IMR-90 (cell line): ENCODE results near the gene ACP6. TPM values are rescaled to one million over a fixed set of nuclear protein-coding genes. Genes with fewer than 3 reads are reported as not detected.

Source experiments
- ATAC-seq: fragments of 200-7000 bp; cut with Tn5 transposase; 2 replicates; pipeline ENCODE4 v1.9.1; 2020; ENCODE audit warnings: low read depth, mild to moderate bottlenecking, moderate library complexity
- BruUV-seq: library from RNA; stranded (reverse); fragments of 400-500 nt; replicated peaks from 2 replicates; lab custom pipeline; 2021; lab: Mats Ljungman, UMichigan
- CTCF ChIA-PET: fragments of 300-600 bp; formaldehyde crosslinking; extraction: SDS; loops from one replicate; lab custom pipeline; 2021; ENCODE audit warnings: antibody characterized with exemption; lab: Yijun Ruan, JAX
- POLR2A ChIA-PET: fragments of 300-600 bp; sonication (Branson Sonifier 250); formaldehyde crosslinking; loops from one replicate; lab custom pipeline; 2022; ENCODE audit warnings: antibody characterized with exemption; ENCODE audit not compliant: unreplicated experiment; lab: Charles Lee
- DNase-seq: peaks from one replicate; pipeline ENCODE4 v3.0.0; 2013
- H2AFZ ChIP-seq: replicated peaks from 2 replicates; pipeline ENCODE3; 2013; ENCODE audit warnings: low read length, mild to moderate bottlenecking; ENCODE audit not compliant: poor library complexity
- H2AK5ac ChIP-seq: 2 replicates; pipeline ENCODE4 v1.6.1; 2013; ENCODE audit warnings: low read depth, low read length, inconsistent platforms
- H2AK9ac ChIP-seq: replicated peaks from 2 replicates; pipeline ENCODE3; 2013; ENCODE audit warnings: mild to moderate bottlenecking, low read depth, low read length, moderate library complexity; ENCODE audit not compliant: poor library complexity
- H2BK120ac ChIP-seq: 2 replicates; pipeline ENCODE4 v1.6.1; 2013; ENCODE audit warnings: low read depth, low read length, inconsistent platforms
- H2BK15ac ChIP-seq: 3 replicates; pipeline ENCODE4 v1.6.1; 2013; ENCODE audit warnings: low read depth, low read length, inconsistent platforms
- H2BK20ac ChIP-seq: 2 replicates; pipeline ENCODE4 v1.6.1; 2013; ENCODE audit warnings: low read depth, mild to moderate bottlenecking, inconsistent platforms, low read length, moderate library complexity
- H2BK5ac ChIP-seq: 2 replicates; pipeline ENCODE4 v1.6.1; 2013; ENCODE audit warnings: mild to moderate bottlenecking, low read depth, low read length, inconsistent platforms; ENCODE audit not compliant: poor library complexity, severe bottlenecking
- H3K14ac ChIP-seq: replicated peaks from 2 replicates; pipeline ENCODE4 v1.6.1; 2013; ENCODE audit warnings: low read depth, low read length, inconsistent platforms
- H3K18ac ChIP-seq: 2 replicates; pipeline ENCODE4 v1.6.1; 2013; ENCODE audit warnings: low read depth, low read length, control low read depth
- H3K23ac ChIP-seq: 2 replicates; pipeline ENCODE4 v1.6.1; 2013; ENCODE audit warnings: low read depth, low read length, inconsistent platforms
- H3K27ac ChIP-seq: 2 replicates; pipeline ENCODE4 v1.5.1; 2013; ENCODE audit warnings: mild to moderate bottlenecking, control low read depth, low read length; ENCODE audit not compliant: insufficient read depth
- H3K27me3 ChIP-seq: 2 replicates; pipeline ENCODE4 v1.6.1; 2013; ENCODE audit warnings: low read length; ENCODE audit not compliant: control insufficient read depth, insufficient read depth
- H3K36me3 ChIP-seq: 2 replicates; pipeline ENCODE4 v1.6.1; 2013; ENCODE audit warnings: low read length, mixed read lengths; ENCODE audit not compliant: control insufficient read depth, insufficient read depth
- H3K4ac ChIP-seq: 2 replicates; pipeline ENCODE4 v1.6.1; 2013; ENCODE audit warnings: low read depth, low read length, inconsistent platforms
- H3K4me1 ChIP-seq: 2 replicates; pipeline ENCODE4 v1.6.1; 2013; ENCODE audit warnings: low read length, mixed read lengths; ENCODE audit not compliant: control insufficient read depth, insufficient read depth
- H3K4me2 ChIP-seq: 2 replicates; pipeline ENCODE4 v1.6.1; 2013; ENCODE audit warnings: low read depth, mild to moderate bottlenecking, control low read depth, low read length, moderate library complexity
- H3K4me3 ChIP-seq: 2 replicates; pipeline ENCODE4 v1.5.1; 2013; ENCODE audit warnings: low read depth, mild to moderate bottlenecking, control low read depth, low read length, moderate library complexity; ENCODE audit not compliant: insufficient read depth
- H3K56ac ChIP-seq: 2 replicates; pipeline ENCODE4 v1.6.1; 2013; ENCODE audit warnings: low read length, inconsistent platforms; ENCODE audit not compliant: insufficient read depth; ENCODE audit errors: extremely low read depth
- H3K79me1 ChIP-seq, 2 experiments: 2 replicates each; pipeline ENCODE4 v1.6.1; 2013; ENCODE audit warnings: low read length in 2 of 2, inconsistent platforms in 1 of 2, low read depth in 1 of 2
- H3K9ac ChIP-seq: 2 replicates; pipeline ENCODE4 v1.6.1; 2013; ENCODE audit warnings: low read depth, low read length, control low read depth
- H3K9me1 ChIP-seq: 2 replicates; pipeline ENCODE4 v1.6.1; 2013; ENCODE audit warnings: low read length, inconsistent platforms; ENCODE audit not compliant: insufficient read depth
- H3K9me3 ChIP-seq: 2 replicates; pipeline ENCODE4 v1.6.1; 2013; ENCODE audit warnings: low read length; ENCODE audit not compliant: control insufficient read depth, insufficient read depth
- H4K20me1 ChIP-seq: 2 replicates; pipeline ENCODE4 v1.6.1; 2013; ENCODE audit warnings: low read length, inconsistent platforms; ENCODE audit not compliant: insufficient read depth
- H4K5ac ChIP-seq: 2 replicates; pipeline ENCODE4 v1.6.1; 2013; ENCODE audit warnings: mild to moderate bottlenecking, low read depth, low read length, control low read depth
- H4K8ac ChIP-seq, 2 experiments: 2 replicates each; pipeline ENCODE4 v1.6.1; 2013; ENCODE audit warnings: low read depth in 2 of 2, low read length in 2 of 2, control low read depth in 1 of 2, inconsistent platforms in 1 of 2
- H4K91ac ChIP-seq: 2 replicates; pipeline ENCODE4 v1.6.1; 2013; ENCODE audit warnings: low read depth, low read length, inconsistent platforms; ENCODE audit not compliant: insufficient read depth
- BHLHE40 ChIP-seq: fragments of 150-350 bp; IDR thresholded peaks from 2 replicates; pipeline ENCODE4 v1.6.1; 2016; ENCODE audit warnings: mild to moderate bottlenecking, low read depth, low read length
- CHD1 ChIP-seq: IDR thresholded peaks from 2 replicates; pipeline ENCODE4 v1.6.1; 2012; ENCODE audit warnings: low read depth, low read length, improper control_type of control experiment
- CTCF ChIP-seq: conservative IDR thresholded peaks from 2 replicates; pipeline ENCODE4 v1.5.1; 2012; ENCODE audit warnings: mild to moderate bottlenecking, low read depth, low read length, improper control_type of control experiment
- ELK1 ChIP-seq: fragments of 150-350 bp; IDR thresholded peaks from 2 replicates; pipeline ENCODE4 v1.6.1; 2016; ENCODE audit warnings: low read depth, mild to moderate bottlenecking, low read length, moderate library complexity, borderline replicate concordance
- FOS ChIP-seq: fragments of 150-350 bp; IDR thresholded peaks from 2 replicates; pipeline ENCODE4 v1.6.1; 2016; ENCODE audit warnings: low read depth, low read length
- MAFK ChIP-seq: IDR thresholded peaks from 2 replicates; pipeline ENCODE4 v1.6.1; 2012; ENCODE audit warnings: low read depth, low read length, improper control_type of control experiment
- MAZ ChIP-seq: IDR thresholded peaks from 2 replicates; pipeline ENCODE4 v1.6.1; 2012; ENCODE audit warnings: low read depth, mild to moderate bottlenecking, low read length, improper control_type of control experiment, moderate library complexity, borderline replicate concordance
- MXI1 ChIP-seq: IDR thresholded peaks from 2 replicates; pipeline ENCODE4 v1.6.1; 2012; ENCODE audit warnings: low read depth, mild to moderate bottlenecking, low read length, moderate library complexity, borderline replicate concordance
- NFE2L2 ChIP-seq: fragments of 150-350 bp; IDR thresholded peaks from 2 replicates; pipeline ENCODE4 v1.6.1; 2016; ENCODE audit warnings: low read depth, mild to moderate bottlenecking, low read length
- POLR2A ChIP-seq: IDR thresholded peaks from 2 replicates; pipeline ENCODE4 v1.6.1; 2012; ENCODE audit warnings: mild to moderate bottlenecking, low read depth, low read length
- RAD21 ChIP-seq: IDR thresholded peaks from 2 replicates; pipeline ENCODE4 v1.6.1; 2012; ENCODE audit warnings: low read length, improper control_type of control experiment
- RCOR1 ChIP-seq: IDR thresholded peaks from 2 replicates; pipeline ENCODE4 v1.6.1; 2012; ENCODE audit warnings: mild to moderate bottlenecking, low read length, improper control_type of control experiment; ENCODE audit not compliant: insufficient replicate concordance
- RFX5 ChIP-seq: IDR thresholded peaks from 2 replicates; pipeline ENCODE4 v1.8.0; 2012; ENCODE audit warnings: low read depth, mild to moderate bottlenecking, low read length, moderate library complexity
- SMC3 ChIP-seq: fragments of 150-350 bp; IDR thresholded peaks from 2 replicates; pipeline ENCODE4 v1.6.1; 2016; ENCODE audit warnings: low read depth, mild to moderate bottlenecking, antibody characterized with exemption, low read length, moderate library complexity
- USF2 ChIP-seq: fragments of 150-350 bp; IDR thresholded peaks from 2 replicates; pipeline ENCODE4 v1.6.1; 2017; ENCODE audit warnings: mild to moderate bottlenecking, antibody characterized with exemption, low read length, low read depth
- WGBS, 2 experiments: methylation state at CpG; one replicate each; pipeline versions ENCODE4 v1.1.5 to v1.1.7; 2013; ENCODE audit warnings: missing lambda C conversion rate in 2 of 2; ENCODE audit not compliant: insufficient read length in 1 of 2; ENCODE audit errors: extremely low coverage in 2 of 2; 5-methylcytosine and 5-hydroxymethylcytosine counted together
- dilution Hi-C: fragments of 300-500 bp; cut with HindIII; formaldehyde crosslinking; loops from one replicate; pipeline ENCODE4 v1.14.3; 2018; ENCODE audit warnings: low sequenced_read_pairs; ENCODE audit not compliant: unreplicated experiment
- in situ Hi-C: fragments of 300-500 bp; cut with MboI; formaldehyde crosslinking; loops from 3 replicates; pipeline ENCODE4 v1.14.3; 2019; ENCODE audit warnings: low sequenced_read_pairs, inconsistent platforms, mixed read lengths
- intact Hi-C: fragments of 100-400 bp; cut with micrococcal nuclease; formaldehyde crosslinking; loops from 2 replicates; pipeline ENCODE4 v1.10.0; 2022
- polyA plus RNA-seq, 3 experiments: library from polyadenylated mRNA; depleted of rRNA; stranded (reverse); fragments of >200 nt; gene quantifications; 2 replicates each; pipeline ENCODE4 v1.2.3, GENCODE V29; 2012; ENCODE audit warnings: low replicate concordance in 1 of 3
- total RNA-seq: library from RNA; depleted of rRNA; stranded (reverse); fragments of >200 nt; gene quantifications from 2 replicates; pipeline ENCODE4 v1.2.3, GENCODE V29; 2012

The ACP6 gene
- total and polyA plus RNA-seq, 2 of the 4 experiments (the other 2 are of a cell fraction) = 2.5 to 8.2 TPM

GRCh38 chr1:147611586-147611985, 58.7 kb downstream of the ACP6 start:
- no peak overlapping the region for H4K8ac ChIP-seq
- dilution Hi-C loops (no loop called here), intact Hi-C loops (no loop called here), in situ Hi-C loops (no loop called here)
- H3K23ac ChIP-seq = no peak overlapping the region
- peaks cover 3 to 8% of the 10 kb centered on the region in 2 experiments; a peak in 2 of 4 replicates for H3K79me1 ChIP-seq
- H3K9me3 ChIP-seq = no peaks in the 10 kb centered on the region
- H3K18ac ChIP-seq = no peak overlapping the region
- CTCF ChIA-PET = no interaction called here
- no peak overlapping the region for H2AK5ac ChIP-seq
- H3K27me3 ChIP-seq = no peaks in the 10 kb centered on the region
- H3K9me1 ChIP-seq = peaks cover 4% of the 10 kb centered on the region; the same call in 1 of the 2 replicates
- H2BK15ac ChIP-seq = no peak overlapping the region
- H3K9ac ChIP-seq = no peak overlapping the region
- H4K5ac ChIP-seq = no peak overlapping the region
- TF ChIP-seq MAFK (no peak), SMC3 (no peak), FOS (no peak), USF2 (no peak), NFE2L2 (no peak), RCOR1 (no peak), POLR2A (no peak), CTCF (no peak), RFX5 (no peak), CHD1 (no peak), RAD21 (no peak), MAZ (no peak), ELK1 (no peak), BHLHE40 (no peak), MXI1 (no peak)
- no peak overlapping the region for H2AK9ac ChIP-seq
- no peak overlapping the region for H3K4ac ChIP-seq
- H4K20me1 ChIP-seq = no peaks in the 10 kb centered on the region
- H2BK5ac ChIP-seq = no peak overlapping the region
- no peak overlapping the region for H3K27ac ChIP-seq
- no TSS peak for BruUV-seq
- H3K56ac ChIP-seq = no peak overlapping the region
- DNase-seq = no peak
- no peak overlapping the region for H2AFZ ChIP-seq
- H3K14ac ChIP-seq = no peak overlapping the region
- no peak for ATAC-seq
- WGBS, 2 experiments = no CpG with 5 or more reads among the region's 8 CpGs
- no peak overlapping the region for H2BK20ac ChIP-seq
- H3K4me3 ChIP-seq = no peak overlapping the region
- H2BK120ac ChIP-seq = no peak overlapping the region
- H4K91ac ChIP-seq = no peak overlapping the region
- no peak overlapping the region for H3K4me2 ChIP-seq
- peaks cover 41% of the 10 kb centered on the region for H3K36me3 ChIP-seq
- H3K4me1 ChIP-seq = peaks cover 2% of the 10 kb centered on the region; the same call in 1 of the 2 replicates
- POLR2A ChIA-PET = no interaction called here
